ENCODE data around the gene HPS5.

Gene HPS5

DNA sequence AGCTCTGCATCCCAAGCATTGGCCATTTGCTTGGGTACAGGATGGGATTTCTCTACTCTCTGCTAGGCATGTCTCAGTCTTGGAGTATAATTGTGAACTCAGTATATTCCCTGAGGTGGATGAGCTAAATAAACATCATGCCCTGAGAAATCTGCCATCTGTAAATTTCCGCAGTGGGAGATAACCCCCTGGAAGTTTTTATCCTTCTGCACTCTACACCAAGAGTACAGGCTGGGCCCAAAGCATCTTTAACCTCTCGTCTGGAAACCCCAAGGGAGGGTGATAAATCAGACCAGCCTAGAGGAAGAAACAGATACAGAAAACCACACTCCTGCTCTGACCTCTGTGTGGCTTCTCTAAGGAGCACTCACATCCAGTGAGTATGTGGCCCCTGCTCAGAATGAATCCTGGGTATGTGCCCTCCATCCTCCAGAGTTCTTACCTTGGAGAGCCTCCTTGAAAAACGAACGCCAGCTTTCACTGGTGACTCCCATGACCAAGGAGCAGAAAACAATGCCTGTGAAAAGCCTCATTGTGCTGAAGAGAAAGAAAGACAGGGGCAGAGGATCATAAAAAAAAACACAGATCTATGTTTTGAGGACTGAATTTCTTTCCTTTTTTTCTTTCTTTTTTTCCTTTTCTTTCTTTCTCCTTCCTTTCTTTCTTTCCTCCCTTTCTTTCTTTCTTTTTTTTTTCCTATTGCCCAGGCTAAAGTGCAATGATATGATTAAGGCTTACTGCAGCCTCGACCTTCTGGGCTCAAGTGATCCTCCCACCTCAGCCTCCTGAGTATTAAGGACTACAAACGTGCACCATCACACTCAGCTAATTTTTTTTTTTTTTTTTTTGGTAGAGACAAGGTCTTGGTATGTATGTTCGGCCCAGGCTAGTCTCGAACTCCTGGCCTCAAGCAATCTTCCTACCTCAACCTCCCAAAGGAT is 86.3 kb downstream of the HPS5 start:
- DNase-seq (ENCODE audit: low spot score): no peak

DNA sequence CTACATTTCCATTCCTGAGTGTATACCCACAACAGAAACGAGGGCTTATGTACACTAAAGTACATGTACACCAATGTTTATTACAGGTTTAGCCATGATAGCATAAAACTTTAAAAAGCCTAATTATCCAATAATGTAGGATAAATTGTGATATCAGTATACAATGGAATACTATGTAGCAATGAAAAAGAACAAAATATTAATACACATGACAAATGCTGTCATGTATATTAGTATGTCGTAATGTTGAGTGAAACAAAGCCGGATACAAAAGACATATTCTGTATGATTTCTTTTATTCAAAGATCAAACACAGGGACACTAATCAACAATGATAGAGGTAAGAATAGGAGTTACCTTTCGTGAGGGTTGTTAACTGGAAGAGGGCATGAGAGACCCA is 88.0 kb downstream of the HPS5 start:
- no peak for DNase-seq (ENCODE audit: low spot score)

DNA sequence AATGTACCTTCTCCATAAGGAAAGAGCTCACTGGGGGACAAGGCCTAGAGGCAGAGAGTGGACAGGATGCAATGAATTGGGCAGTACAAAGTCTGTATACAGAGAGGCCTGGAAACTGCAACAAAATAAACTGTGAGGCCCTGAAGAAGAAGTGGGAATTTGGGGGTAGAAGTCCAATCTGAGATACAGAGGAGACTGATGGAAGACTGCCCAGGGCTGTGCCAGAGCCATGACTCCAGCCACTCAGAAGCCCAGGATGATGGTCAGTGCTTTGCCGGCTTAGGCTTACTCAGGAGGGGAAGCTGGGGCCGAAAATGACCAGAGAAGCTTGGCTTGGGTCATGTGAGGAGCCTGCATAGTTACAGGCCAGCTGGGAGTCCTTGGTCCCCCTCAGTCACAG is 91.1 kb downstream of the HPS5 start:
- DNase-seq (ENCODE audit: low spot score): no peak

DNA sequence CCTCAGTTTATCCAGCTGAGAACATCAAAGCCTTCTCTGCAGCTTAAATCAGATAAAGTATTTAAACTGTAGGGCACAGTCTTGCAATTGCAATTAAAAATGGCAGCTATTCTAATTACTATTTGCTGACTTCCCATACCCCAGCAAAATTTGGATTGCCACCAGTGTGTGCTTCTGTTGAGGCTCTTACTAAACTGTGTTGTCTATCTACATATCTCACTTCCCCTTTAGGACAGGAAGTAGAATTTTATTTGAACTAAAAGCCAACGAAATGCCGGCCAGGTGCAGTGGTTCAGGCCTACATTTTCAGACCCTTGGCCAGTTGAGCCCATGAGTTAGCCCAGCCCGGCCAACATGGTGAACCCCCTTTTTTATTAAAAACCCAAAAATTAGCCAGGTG is 92.4 kb downstream of the HPS5 start:
- no peak for DNase-seq (ENCODE audit: low spot score)

All from CD4-positive, alpha-beta T cell treated with Interleukin-15 for 4 hours (primary cell).